ENCODE data around the gene HES4.

DNA sequence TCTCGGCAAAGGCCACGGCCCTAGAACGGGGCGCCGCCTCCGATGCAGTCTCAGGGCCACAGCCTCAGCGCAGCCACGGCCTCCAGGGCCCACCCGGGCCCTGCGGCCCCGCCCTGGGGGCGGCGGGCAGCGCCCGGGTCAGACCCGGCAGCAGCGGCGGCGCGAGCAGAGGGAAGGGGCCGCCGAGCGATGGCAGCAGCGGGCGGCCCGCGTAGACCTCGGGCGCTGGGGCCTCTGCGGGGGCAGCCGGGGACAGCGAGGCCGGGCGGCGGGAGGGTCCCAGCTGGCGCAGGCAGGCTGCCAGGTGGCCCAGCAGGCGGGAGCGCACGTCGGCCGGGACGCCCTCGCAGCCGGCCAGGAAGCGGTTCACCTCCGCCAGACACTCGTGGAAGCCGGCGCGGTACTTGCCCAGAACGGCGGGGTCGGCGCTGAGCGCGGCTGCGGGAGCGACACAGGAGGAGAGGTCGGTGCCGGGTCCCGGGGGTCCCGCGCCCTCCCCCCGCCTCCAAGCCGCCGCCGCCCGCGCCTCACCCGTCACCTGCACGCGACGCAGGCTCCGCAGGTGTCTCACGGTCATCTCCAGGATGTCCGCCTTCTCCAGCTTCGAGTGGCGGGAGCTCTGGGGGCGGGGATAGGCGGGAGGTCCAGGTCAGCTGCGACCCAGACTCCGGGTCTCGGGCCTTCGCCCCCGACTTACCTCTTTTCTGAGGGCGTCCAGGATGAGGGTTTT lies 737 bp downstream of the HES4 start:
- TF ChIP-seq, protein P1, sequence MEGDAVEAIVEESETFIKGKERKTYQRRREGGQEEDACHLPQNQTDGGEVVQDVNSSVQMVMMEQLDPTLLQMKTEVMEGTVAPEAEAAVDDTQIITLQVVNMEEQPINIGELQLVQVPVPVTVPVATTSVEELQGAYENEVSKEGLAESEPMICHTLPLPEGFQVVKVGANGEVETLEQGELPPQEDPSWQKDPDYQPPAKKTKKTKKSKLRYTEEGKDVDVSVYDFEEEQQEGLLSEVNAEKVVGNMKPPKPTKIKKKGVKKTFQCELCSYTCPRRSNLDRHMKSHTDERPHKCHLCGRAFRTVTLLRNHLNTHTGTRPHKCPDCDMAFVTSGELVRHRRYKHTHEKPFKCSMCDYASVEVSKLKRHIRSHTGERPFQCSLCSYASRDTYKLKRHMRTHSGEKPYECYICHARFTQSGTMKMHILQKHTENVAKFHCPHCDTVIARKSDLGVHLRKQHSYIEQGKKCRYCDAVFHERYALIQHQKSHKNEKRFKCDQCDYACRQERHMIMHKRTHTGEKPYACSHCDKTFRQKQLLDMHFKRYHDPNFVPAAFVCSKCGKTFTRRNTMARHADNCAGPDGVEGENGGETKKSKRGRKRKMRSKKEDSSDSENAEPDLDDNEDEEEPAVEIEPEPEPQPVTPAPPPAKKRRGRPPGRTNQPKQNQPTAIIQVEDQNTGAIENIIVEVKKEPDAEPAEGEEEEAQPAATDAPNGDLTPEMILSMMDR (IDR thresholded peaks at IDR 0.05 in 2 of 3, conservative IDR thresholded peaks at IDR 0.05 in 1 of 3; ENCODE audit: borderline replicate concordance in 1 of 3, insufficient read depth in 1 of 3, low read depth in 2 of 3, low read length in 2 of 3) = no peak
- TF ChIP-seq EZH2 (IDR thresholded peaks at IDR 0.05) (no peak), POLR2A (IDR thresholded peaks at IDR 0.05; ENCODE audit: borderline replicate concordance, extremely low read depth, insufficient read depth, insufficient read length) (no peak), ZBTB33 (IDR thresholded peaks at IDR 0.05; ENCODE audit: extremely low read depth, insufficient replicate concordance, low read length) (no peak), CEBPB (IDR thresholded peaks at IDR 0.05; ENCODE audit: low read depth) (no peak), FOSL1 (IDR thresholded peaks at IDR 0.05; ENCODE audit: low read depth) (no peak)
- TF ChIP-seq, protein P2, sequence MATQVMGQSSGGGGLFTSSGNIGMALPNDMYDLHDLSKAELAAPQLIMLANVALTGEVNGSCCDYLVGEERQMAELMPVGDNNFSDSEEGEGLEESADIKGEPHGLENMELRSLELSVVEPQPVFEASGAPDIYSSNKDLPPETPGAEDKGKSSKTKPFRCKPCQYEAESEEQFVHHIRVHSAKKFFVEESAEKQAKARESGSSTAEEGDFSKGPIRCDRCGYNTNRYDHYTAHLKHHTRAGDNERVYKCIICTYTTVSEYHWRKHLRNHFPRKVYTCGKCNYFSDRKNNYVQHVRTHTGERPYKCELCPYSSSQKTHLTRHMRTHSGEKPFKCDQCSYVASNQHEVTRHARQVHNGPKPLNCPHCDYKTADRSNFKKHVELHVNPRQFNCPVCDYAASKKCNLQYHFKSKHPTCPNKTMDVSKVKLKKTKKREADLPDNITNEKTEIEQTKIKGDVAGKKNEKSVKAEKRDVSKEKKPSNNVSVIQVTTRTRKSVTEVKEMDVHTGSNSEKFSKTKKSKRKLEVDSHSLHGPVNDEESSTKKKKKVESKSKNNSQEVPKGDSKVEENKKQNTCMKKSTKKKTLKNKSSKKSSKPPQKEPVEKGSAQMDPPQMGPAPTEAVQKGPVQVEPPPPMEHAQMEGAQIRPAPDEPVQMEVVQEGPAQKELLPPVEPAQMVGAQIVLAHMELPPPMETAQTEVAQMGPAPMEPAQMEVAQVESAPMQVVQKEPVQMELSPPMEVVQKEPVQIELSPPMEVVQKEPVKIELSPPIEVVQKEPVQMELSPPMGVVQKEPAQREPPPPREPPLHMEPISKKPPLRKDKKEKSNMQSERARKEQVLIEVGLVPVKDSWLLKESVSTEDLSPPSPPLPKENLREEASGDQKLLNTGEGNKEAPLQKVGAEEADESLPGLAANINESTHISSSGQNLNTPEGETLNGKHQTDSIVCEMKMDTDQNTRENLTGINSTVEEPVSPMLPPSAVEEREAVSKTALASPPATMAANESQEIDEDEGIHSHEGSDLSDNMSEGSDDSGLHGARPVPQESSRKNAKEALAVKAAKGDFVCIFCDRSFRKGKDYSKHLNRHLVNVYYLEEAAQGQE (IDR thresholded peaks at IDR 0.05; ENCODE audit: low read depth) = no peak
- TF ChIP-seq, protein P3, sequence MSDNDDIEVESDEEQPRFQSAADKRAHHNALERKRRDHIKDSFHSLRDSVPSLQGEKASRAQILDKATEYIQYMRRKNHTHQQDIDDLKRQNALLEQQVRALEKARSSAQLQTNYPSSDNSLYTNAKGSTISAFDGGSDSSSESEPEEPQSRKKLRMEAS (IDR thresholded peaks at IDR 0.05) = no peak

Data from HCT116 (cell line).